NCI-H2196 treated with DMSO at 0.1 percent for 48 hours (cell line): ENCODE data around the gene KCNQ1OT1.

ENCODE experiments used
- DNase-seq: peaks from one replicate; lab custom pipeline; 2025; ENCODE audit not compliant: unreplicated experiment; lab: John Stamatoyannopoulos, UW

KCNQ1OT1 gene

DNA sequence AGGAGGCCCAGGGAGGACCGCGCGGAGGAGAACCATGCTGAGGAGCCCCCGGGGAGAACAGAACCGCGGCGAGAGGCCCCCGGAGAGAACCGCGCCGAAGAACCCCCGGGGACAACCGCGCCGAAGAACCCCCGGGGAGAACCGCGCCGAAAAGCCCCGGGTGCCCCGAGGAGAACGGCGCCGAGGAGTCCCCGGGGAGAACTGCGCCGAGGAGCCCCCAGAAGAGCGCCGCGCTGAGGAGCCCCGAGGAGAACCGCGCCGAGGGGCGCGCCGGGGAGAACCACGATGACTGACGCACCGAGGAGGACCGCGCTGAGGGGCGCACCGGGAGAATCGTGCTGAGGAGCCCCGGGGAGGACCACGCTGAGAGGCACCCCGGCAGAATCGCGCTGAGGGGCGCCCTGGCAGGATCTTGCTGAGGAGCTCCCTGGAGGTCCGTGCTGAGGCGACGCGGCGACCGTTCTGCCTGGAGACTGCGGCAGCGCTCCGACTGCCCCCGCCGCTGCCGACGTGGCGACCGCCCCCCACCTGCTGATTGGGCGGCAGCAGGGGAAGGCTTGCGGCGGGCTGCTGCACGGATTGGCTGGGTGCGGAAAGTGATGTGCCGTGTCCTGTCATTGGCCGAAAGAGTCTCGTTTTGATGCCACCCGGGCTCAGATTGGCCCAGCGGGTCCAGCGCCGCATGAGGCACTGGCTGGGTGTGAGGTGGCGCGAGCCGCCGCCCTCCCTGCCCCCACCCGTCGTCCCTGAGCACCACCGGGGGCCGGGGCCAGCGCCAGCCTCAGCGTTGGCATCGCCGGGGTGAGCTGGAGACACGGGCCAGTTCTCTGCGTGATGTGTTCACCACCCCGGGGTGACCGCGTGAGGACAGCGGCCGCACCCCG lies at the start of gene KCNQ1OT1:
Gene KCNQ1OT1 (minus strand): TSS at position 464 of the 884 bp plus-strand sequence.
- peak; percentile 78 for DNase-seq

DNA sequence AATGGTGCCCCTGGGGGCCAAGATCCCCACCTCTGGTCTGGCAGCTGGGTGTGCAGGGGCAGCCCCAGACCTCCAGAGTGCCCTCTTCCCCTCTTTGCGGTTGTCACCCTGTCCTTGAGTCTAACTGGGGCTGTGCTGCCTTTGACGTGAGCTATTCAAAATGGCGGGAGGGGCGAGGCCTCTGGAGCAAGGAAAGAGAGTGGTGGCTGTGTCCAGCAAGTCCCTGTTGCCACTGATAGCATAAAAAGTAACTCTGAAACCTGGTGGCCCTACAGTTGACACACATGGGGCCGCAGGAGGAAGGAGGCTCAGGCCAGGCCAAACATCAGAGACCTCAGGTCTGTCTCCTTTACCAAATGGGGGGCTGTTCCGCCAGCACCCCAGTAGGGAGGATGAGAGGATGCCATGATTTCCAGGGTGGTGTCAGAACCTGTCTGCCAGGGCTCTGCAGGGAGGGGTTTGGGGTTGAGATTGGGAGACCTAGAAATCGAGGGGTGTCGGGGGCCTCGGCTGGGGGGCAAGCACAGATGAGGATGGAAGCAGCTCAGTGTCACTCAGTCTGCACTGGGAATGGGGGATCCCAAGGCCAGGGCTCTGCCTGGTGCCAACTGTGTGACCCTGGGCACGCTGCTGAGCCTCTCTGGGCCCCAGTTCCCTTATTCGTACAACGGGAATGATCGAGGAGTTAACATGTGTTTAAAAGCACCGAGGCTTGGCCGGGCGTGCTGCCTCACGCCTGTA lies 49.2 kb upstream of the KCNQ1OT1 start:
- DNase-seq = no peak

DNA sequence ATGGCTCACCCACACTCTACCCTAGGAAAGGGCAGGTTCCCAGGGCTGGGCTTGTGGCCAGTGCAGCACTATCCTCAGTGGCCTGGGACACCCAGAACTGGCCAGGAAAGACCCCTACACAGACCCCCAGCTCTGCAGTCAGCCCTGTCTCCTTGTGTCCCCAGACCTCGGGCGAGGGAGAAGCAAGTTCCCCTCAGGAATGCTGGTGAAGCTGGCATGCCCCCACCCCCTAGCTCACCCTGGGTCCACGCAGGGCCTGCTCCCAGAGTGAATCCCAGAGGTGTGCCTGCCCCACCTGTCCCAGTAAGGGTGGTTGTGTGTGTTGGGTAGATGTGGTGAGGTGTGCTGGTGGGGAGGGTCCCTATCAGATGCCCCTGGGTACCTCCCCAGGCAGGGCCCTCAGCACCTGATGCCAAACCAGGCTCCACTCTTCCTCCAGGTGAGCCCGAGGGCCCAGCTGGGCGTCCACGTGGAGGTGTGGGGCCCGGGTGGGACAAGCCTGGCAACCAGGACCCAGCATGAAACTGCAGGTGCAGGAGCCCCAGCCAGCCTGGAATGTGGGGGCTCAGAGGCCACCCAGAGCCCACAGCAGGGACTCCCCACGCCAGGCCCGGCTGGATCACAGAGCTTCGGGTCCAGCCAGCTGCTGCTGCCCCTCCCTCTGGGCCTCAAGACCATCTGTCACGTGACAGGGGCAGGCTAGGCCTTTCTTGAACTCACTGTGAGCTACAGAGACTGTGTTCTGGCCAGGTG lies 48.4 kb upstream of the KCNQ1OT1 start:
- no peak for DNase-seq

- no peak for DNase-seq
These were observed 47.6 kb upstream of the KCNQ1OT1 start for GRCh38 chr11:2747248-2748027.

DNA sequence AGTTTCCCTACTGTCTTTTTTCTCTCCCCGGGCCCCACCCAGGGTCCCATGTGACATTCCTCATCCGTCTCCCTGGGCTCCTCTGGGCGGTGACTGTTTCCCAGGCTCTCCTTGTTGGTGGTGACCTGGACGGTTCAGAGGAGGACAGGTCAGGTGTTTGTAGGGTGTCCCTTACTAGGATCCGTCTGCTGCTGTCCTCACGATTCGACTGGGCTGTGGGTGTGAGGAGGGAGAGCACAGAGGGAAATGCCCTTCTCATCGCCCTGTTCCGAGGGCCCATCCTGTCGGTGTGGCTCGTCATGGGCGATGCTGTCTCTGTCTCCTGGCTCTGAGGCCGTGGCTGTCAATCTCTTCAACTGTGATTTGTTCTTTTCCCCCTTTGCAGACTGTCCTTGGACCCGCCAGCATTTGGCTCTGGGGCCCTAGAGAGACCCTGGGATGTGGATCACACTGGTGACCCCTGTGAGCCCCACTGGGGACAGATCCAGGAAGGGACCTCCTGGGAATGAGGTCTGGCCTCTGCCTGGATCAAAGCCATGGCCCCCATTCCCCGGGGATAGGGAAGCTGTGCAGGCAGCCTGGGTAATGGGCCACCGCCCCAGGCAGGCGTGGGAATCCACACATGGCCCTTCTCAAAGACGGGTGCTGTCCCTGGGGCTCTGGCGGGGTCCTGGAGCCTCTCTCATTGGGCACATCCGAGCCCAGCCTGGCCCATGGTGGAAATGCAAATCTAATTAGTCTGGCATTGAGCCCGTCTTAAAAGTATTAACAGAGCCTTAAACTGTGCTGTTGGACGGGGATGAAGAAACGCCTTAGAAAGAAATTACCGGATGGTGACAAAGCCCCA lies 46.8 kb upstream of the KCNQ1OT1 start:
- no peak for DNase-seq

- DNase-seq = no peak
These were observed 45.7 kb upstream of the KCNQ1OT1 start for GRCh38 chr11:2745511-2745910.

GRCh38 chr11:2744166-2744565 lies 44.4 kb upstream of the KCNQ1OT1 start:
- DNase-seq = no peak

DNA sequence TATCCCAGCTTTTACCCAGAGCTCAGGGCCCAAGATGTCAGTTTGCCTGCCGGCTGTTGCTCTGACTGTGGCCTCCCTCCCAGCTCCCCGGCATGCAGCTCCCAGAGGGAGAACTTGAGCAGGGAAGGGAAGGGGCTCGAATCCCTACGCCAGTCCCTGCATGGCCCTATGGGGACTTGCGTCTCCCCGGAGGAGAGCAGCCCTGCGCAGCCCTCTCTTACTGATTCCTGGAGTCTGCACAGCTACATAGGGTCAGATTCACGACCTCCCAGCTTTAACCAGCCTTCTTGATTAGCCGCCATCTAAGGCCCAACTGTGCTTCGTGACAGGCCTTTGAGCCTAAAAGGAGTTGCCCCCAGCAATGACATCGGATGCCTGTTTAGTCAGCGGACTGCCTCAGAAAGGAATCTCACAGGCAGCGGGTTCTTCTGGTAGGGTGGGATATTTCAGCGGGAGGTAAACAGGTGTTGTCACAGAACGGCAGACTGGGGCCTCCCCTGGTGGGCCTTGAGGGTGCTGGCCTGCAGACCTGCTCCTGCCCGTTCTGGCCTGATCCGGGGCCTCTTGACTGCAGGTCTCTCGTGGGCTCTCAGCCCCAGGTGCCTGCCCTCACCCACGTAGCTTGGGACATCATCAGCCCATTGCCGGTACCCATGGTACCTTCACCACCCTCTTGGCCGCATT lies 43.8 kb upstream of the KCNQ1OT1 start:
- no peak for DNase-seq

DNA sequence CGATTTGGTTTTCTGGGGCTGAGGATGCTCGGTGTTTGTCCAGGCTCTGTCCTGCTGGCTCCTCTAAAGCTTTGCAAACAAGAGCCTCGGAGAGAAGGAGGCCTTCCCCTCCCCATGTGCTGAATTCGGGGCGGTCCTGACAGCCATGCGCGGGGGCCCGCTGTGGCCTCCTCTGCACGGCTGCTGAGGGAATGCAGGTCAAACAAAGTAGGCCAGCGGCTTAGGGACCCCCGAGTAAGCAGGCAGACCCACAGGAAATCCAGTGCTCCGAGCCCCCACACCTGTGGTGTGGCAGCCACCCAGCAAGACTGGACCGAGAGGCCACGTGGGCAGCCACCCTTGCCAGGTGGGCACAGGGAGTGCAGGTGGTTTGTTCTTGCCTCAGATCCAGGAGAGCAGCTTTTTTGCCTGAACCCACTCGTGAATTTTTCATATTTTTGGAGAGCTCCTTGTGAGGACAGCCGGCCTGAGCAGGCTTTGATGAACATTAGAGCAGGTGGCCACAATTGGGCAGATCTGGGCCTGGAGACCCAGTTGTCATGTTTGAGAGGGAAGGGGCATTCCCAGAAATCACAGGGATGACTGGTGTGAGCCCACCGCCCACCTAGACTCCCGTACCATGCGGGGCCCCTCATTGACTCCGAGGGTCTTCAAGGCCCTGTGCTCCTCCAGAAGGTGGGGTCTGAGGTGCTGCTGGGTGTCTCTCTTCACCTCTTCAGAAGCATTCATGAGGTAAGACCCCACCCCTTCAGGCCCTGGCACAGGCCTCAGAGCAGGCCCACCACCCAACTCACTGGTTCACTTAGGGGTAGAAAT lies 43.0 kb upstream of the KCNQ1OT1 start:
- DNase-seq = no peak

GRCh38 chr11:2742201-2742600 lies 42.4 kb upstream of the KCNQ1OT1 start:
- DNase-seq = no peak

DNA sequence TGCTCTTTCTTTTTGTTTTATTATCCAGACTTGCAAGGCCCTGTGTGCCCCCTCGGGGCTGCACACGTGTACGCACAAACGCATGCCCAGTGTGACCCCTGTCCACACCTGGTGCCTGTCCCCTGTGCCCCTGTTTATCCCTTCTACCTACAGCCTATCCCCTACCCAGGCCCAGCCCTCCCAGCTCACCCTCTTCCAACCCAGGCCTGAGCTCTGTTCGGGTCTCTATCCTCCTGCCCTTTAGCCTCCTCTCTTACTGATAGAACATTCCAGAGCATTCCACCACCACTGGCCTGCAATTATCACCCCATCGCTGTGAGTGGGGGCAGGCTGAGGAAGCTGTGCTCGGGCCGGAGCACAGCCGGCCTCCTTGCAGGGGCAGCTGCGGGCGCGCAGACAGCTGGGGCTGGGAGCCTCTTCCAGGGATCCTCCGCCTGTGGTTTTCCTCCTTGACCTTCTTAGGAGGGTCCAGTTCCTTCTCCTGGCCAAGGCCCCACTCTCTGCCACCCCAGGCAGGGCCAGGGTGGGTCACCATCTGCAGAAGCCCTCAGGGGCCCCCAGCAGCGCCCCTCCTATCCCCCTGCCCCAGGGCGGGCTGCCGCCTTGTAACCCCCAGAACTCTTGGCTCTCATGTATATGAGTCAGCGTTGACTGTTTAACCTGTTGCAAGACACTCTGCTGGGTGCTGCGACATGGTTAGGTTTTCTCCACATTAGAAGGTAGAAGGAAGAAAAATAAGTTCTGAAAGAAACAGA lies 41.8 kb upstream of the KCNQ1OT1 start:
- DNase-seq = no peak

- no peak for DNase-seq
These were observed 41.2 kb upstream of the KCNQ1OT1 start for GRCh38 chr11:2741006-2741376.

DNA sequence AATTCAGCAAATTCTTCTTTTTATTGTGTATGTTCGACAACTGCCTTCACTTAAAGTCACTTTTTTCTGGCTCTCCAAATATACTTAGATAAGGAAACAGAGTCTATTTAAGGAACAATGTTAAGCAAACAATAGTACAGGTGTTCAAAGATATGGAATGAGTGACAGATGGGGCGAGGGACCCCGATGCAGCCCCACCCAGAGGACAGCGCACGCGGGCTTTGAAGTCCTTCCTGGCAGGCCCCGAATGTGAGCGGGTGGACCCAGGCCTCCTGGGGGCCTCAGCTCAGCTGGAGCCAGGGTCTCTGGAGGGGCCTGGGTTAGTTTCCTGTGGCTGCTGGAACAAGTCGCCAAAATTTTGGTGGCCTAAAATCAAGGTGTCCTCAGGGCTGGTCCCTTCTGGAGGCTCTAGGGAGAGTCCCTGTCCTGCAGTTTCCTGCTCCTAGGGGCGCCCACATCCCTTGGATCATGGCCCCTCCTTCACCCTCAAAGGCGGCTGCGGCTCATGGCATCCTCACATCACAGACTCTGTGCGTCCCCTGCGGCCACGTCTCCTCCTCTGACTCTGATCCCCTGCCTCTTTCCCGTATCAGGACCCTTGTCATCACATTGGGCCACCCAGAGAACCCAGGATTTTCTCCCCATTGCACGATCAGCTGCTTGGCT lies 40.6 kb upstream of the KCNQ1OT1 start:
- no peak for DNase-seq

DNA sequence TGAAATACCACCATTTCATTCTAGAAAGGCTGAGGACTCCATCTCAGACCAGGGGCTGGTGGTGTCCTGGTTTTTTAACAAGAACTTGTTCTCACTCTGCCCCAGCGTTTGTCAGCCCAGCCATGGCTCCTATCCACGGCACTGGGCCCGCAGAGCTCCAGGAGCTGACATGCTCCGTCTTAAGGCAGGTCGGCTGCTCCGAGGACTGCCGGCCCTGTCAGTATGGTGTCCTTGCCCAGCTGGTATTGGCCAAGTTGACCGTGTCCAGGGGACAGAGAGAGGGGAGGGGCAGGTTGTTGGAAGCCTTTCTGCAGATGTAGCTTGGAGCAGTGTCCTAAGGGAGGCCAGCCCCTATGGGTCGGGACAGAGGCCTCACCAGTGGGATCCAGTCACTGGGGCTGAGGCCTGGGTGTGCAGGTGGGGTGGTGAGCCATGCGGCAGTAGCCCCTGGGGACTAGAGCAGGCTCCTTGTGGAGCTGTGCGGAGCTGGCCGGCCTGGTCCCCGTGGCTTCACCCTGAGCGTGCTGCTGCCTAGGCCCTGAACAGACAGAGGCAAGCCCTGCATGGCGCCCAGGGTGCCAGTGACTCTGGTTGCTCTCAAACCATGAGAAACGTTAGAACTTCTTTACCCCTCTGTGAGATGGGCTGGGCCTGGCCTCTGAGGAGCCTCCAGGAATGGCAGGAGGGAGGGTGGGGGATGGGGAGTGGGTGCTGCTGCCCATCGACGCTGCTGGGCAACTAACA lies 39.9 kb upstream of the KCNQ1OT1 start:
- no peak for DNase-seq

GRCh38 chr11:2738551-2739431 lies 39.0 kb upstream of the KCNQ1OT1 start:
- no peak for DNase-seq

GRCh38 chr11:2737866-2738265 lies 38.1 kb upstream of the KCNQ1OT1 start:
- no peak for DNase-seq
